DLD1 (cell line): Measurements from ENCODE around the gene KDM6B.

Experiments used
- in situ Hi-C: cut with HindIII; loops from 2 replicates; pipeline ENCODE4 v1.10.0; 2017; ENCODE audit warnings: low sequenced_read_pairs

Gene KDM6B

GRCh38 chr17:7822126-7822525 lies 11.9 kb upstream of the KDM6B start:
- in situ Hi-C loops: no loop called here

GRCh38 chr17:7823581-7824001 lies 10.4 kb upstream of the KDM6B start:
- in situ Hi-C loops: no loop called here

- in situ Hi-C loops: no loop called here
These were observed 9.7 kb upstream of the KDM6B start for GRCh38 chr17:7824021-7824924.

- in situ Hi-C loops: no loop called here
These were observed 8.6 kb upstream of the KDM6B start for GRCh38 chr17:7825206-7825990.

GRCh38 chr17:7830616-7831015 lies 3.4 kb upstream of the KDM6B start:
- in situ Hi-C loops: no loop called here

GRCh38 chr17:7831233-7831632 lies 2.8 kb upstream of the KDM6B start:
- in situ Hi-C loops: no loop called here

- in situ Hi-C loops: no loop called here
These were observed 1.6 kb upstream of the KDM6B start for GRCh38 chr17:7832431-7832830.

GRCh38 chr17:7833011-7833794 lies 814 bp upstream of the KDM6B start:
- in situ Hi-C loops: no loop called here

GRCh38 chr17:7834542-7834956 lies 532 bp downstream of the KDM6B start:
- in situ Hi-C loops: no loop called here

- in situ Hi-C loops: no loop called here
These were observed 1.2 kb downstream of the KDM6B start for GRCh38 chr17:7834957-7835813.

GRCh38 chr17:7835814-7836595 lies 2.0 kb downstream of the KDM6B start:
- in situ Hi-C loops: no loop called here

- in situ Hi-C loops: no loop called here
These were observed 2.8 kb downstream of the KDM6B start for GRCh38 chr17:7836596-7837407.

GRCh38 chr17:7837408-7838088 lies 3.5 kb downstream of the KDM6B start:
- in situ Hi-C loops: no loop called here

- in situ Hi-C loops: no loop called here
These were observed 4.4 kb downstream of the KDM6B start for GRCh38 chr17:7838090-7839075.

GRCh38 chr17:7839190-7839875 lies 5.3 kb downstream of the KDM6B start:
- in situ Hi-C loops: no loop called here

- in situ Hi-C loops: no loop called here
These were observed 5.9 kb downstream of the KDM6B start for GRCh38 chr17:7839876-7840261.
